EL (cell line): Measurements from ENCODE around the gene SLC35G4.
"Not testable (repeated sequence)": the region's sequence is repeated elsewhere in the genome, so short reads cannot be mapped to it uniquely, and the experiment has no call there.

Source experiments
- DNase-seq: peaks from one replicate; pipeline ENCODE4 v3.0.0-alpha.2; 2016

Gene SLC35G4

GRCh38 chr18:11609488-11609887 is at the start of gene SLC35G4:
TSS of gene SLC35G4 (plus strand) at chr18:11609596. CDS start at chr18:11609596, 0 bp downstream.
- DNase-seq, result not testable (repeated sequence)

GRCh38 chr18:11561293-11561692 is 48.1 kb upstream of the SLC35G4 start:
- DNase-seq, result no peak

- no peak for DNase-seq
These were observed 43.7 kb upstream of the SLC35G4 start for GRCh38 chr18:11565716-11566115.

- no peak for DNase-seq
These were observed 43.0 kb upstream of the SLC35G4 start for GRCh38 chr18:11566236-11566965.

- no peak for DNase-seq
These were observed 42.0 kb upstream of the SLC35G4 start for GRCh38 chr18:11567396-11567795.

GRCh38 chr18:11570073-11570588 is 39.3 kb upstream of the SLC35G4 start:
- no peak for DNase-seq

- DNase-seq, result peak; percentile 46
These were observed 38.5 kb upstream of the SLC35G4 start for GRCh38 chr18:11570769-11571412.

GRCh38 chr18:11572201-11572600 is 37.2 kb upstream of the SLC35G4 start:
- no peak for DNase-seq

GRCh38 chr18:11574545-11574944 is 34.9 kb upstream of the SLC35G4 start:
- DNase-seq, result no peak

GRCh38 chr18:11577271-11578112 is 31.9 kb upstream of the SLC35G4 start:
- DNase-seq, result no peak

- no peak for DNase-seq
These were observed 30.6 kb upstream of the SLC35G4 start for GRCh38 chr18:11578799-11579198.

GRCh38 chr18:11579916-11580315 is 29.5 kb upstream of the SLC35G4 start:
- DNase-seq, result no peak

- DNase-seq, result no peak
These were observed 28.1 kb upstream of the SLC35G4 start for GRCh38 chr18:11581286-11581685.

- no peak for DNase-seq
These were observed 23.8 kb upstream of the SLC35G4 start for GRCh38 chr18:11585596-11585995.

GRCh38 chr18:11586896-11587295 is 22.5 kb upstream of the SLC35G4 start:
- DNase-seq, result no peak

- DNase-seq, result no peak
These were observed 22.0 kb upstream of the SLC35G4 start for GRCh38 chr18:11587432-11587831.

- DNase-seq, result no peak
These were observed 21.6 kb upstream of the SLC35G4 start for GRCh38 chr18:11587846-11588245.

GRCh38 chr18:11591957-11592356 is 17.4 kb upstream of the SLC35G4 start:
- DNase-seq, result no peak

GRCh38 chr18:11600321-11600720 is 9.1 kb upstream of the SLC35G4 start:
- no peak for DNase-seq

GRCh38 chr18:11607906-11608305 is 1.5 kb upstream of the SLC35G4 start:
- DNase-seq, result no peak

- DNase-seq, result not testable (repeated sequence)
These were observed 778 bp upstream of the SLC35G4 start for GRCh38 chr18:11608618-11609017.

GRCh38 chr18:11613073-11613472 is 3.7 kb downstream of the SLC35G4 start:
- not testable (repeated sequence) for DNase-seq

GRCh38 chr18:11613611-11614010 is 4.2 kb downstream of the SLC35G4 start:
- not testable (repeated sequence) for DNase-seq
